DND-41 (cell line): ENCODE results near the gene GPR75.

Source experiments
- ATAC-seq: fragments of 200-7000 bp; cut with Tn5 transposase; 3 replicates; pipeline ENCODE4 v1.9.1; 2021; ENCODE audit warnings: low read depth; ENCODE audit not compliant: insufficient read depth
- DNase-seq: peaks from one replicate; pipeline ENCODE4 v3.0.0-alpha.2; 2020
- H2AFZ ChIP-seq: 2 replicates; pipeline ENCODE4 v1.6.0; 2012; ENCODE audit warnings: low read depth, low read length
- H3K27ac ChIP-seq: 2 replicates; pipeline ENCODE4 v1.5.1; 2012; ENCODE audit warnings: low read length, inconsistent platforms
- H3K27me3 ChIP-seq: fragments of 200-600 bp; sonication (generic); 2 replicates; pipeline ENCODE4 v1.6.0; 2012; ENCODE audit warnings: low read length, mild to moderate bottlenecking, inconsistent platforms; ENCODE audit not compliant: insufficient read depth, poor library complexity
- H3K36me3 ChIP-seq: 2 replicates; pipeline ENCODE4 v1.5.1; 2012; ENCODE audit warnings: low read length, inconsistent platforms; ENCODE audit not compliant: insufficient read depth
- H3K4me1 ChIP-seq: 2 replicates; pipeline ENCODE4 v1.5.1; 2012; ENCODE audit warnings: mild to moderate bottlenecking, low read length; ENCODE audit not compliant: insufficient read depth
- H3K4me2 ChIP-seq: 2 replicates; pipeline ENCODE4 v1.6.0; 2012; ENCODE audit warnings: mild to moderate bottlenecking, moderate library complexity, low read length, inconsistent platforms; ENCODE audit not compliant: insufficient read depth
- H3K4me3 ChIP-seq, 2 experiments: fragments of 200-600 bp in 1 of 2; shearing (Covaris generic) in 1 of 2; 2 replicates each; pipeline ENCODE4 v1.5.1; 2012 to 2016; ENCODE audit warnings: inconsistent platforms in 2 of 2, low read length in 2 of 2, mild to moderate bottlenecking in 2 of 2, low read depth in 1 of 2, moderate library complexity in 1 of 2
- H3K79me2 ChIP-seq: 2 replicates; pipeline ENCODE4 v1.6.0; 2012; ENCODE audit warnings: low read length, inconsistent platforms; ENCODE audit not compliant: insufficient read depth
- H3K9ac ChIP-seq: 2 replicates; pipeline ENCODE4 v1.6.0; 2012; ENCODE audit warnings: low read depth, mild to moderate bottlenecking, inconsistent platforms, low read length, moderate library complexity
- H3K9me3 ChIP-seq: 2 replicates; pipeline ENCODE4 v1.5.1; 2012; ENCODE audit warnings: low read length, moderate library complexity, mild to moderate bottlenecking, inconsistent platforms; ENCODE audit not compliant: insufficient read depth, severe bottlenecking
- H4K20me1 ChIP-seq: 2 replicates; pipeline ENCODE4 v1.6.0; 2012; ENCODE audit warnings: low read length; ENCODE audit not compliant: insufficient read depth
- CTCF ChIP-seq: IDR thresholded peaks from 2 replicates; pipeline ENCODE4 v1.5.1; 2012; ENCODE audit warnings: borderline replicate concordance, low read length, moderate library complexity, mild to moderate bottlenecking; ENCODE audit not compliant: poor library complexity, severe bottlenecking; ENCODE audit errors: extremely low read depth
- EZH2 ChIP-seq: IDR thresholded peaks from 3 replicates; pipeline ENCODE4 v1.6.1; 2012; ENCODE audit warnings: borderline replicate concordance, low read depth, mild to moderate bottlenecking, moderate library complexity, low read length, inconsistent platforms; ENCODE audit not compliant: severe bottlenecking

The GPR75 gene

GRCh38 chr2:53874401-53874950 lies 14.7 kb upstream of the GPR75 start:
- Histone ChIP-seq H3K79me2 (no peaks in the 10 kb centered on the region), H3K9me3 (no peaks in the 10 kb centered on the region), H3K4me3 (no peak overlapping the region), H3K27ac (no peak overlapping the region), H3K4me2 (no peak overlapping the region), H3K4me1 (no peaks in the 10 kb centered on the region), H2AFZ (no peak overlapping the region), H3K36me3 (peaks cover 56% of the 10 kb centered on the region), H4K20me1 (no peaks in the 10 kb centered on the region), H3K9ac (no peak overlapping the region), H3K27me3 (no peaks in the 10 kb centered on the region)
- TF ChIP-seq CTCF, result no peak
- no peak for TF ChIP-seq EZH2
- DNase-seq (no peak), ATAC-seq (no peak)

- Histone ChIP-seq H3K4me3 (no peak overlapping the region), H3K79me2 (no peaks in the 10 kb centered on the region), H3K4me2 (no peak overlapping the region), H3K27me3 (no peaks in the 10 kb centered on the region), H3K27ac (no peak overlapping the region), H3K4me1 (no peaks in the 10 kb centered on the region), H2AFZ (no peak overlapping the region), H3K9me3 (no peaks in the 10 kb centered on the region), H3K9ac (no peak overlapping the region), H4K20me1 (no peaks in the 10 kb centered on the region), H3K36me3 (peaks cover 70% of the 10 kb centered on the region)
- no peak for DNase-seq
- TF ChIP-seq EZH2, result no peak
- no peak for TF ChIP-seq CTCF
- no peak for ATAC-seq
These were observed 8.0 kb upstream of the GPR75 start for GRCh38 chr2:53867773-53868172.

GRCh38 chr2:53867169-53867568 lies 7.4 kb upstream of the GPR75 start:
- H4K20me1 ChIP-seq, result no peaks in the 10 kb centered on the region
- no peak for ATAC-seq
- no peaks in the 10 kb centered on the region for H3K4me1 ChIP-seq
- no peak overlapping the region for H3K9ac ChIP-seq
- no peaks in the 10 kb centered on the region for H3K79me2 ChIP-seq
- no peak overlapping the region for H3K4me3 ChIP-seq
- H3K4me2 ChIP-seq, result no peak overlapping the region
- no peaks in the 10 kb centered on the region for H3K9me3 ChIP-seq
- no peak overlapping the region for H3K27ac ChIP-seq
- peaks cover 70% of the 10 kb centered on the region for H3K36me3 ChIP-seq
- no peak overlapping the region for H2AFZ ChIP-seq
- no peaks in the 10 kb centered on the region for H3K27me3 ChIP-seq
- TF ChIP-seq CTCF (no peak), EZH2 (no peak)
- DNase-seq, result no peak

- Histone ChIP-seq H3K27me3 (no peaks in the 10 kb centered on the region), H3K79me2 (no peaks in the 10 kb centered on the region), H3K9me3 (no peaks in the 10 kb centered on the region), H3K36me3 (peaks cover 67% of the 10 kb centered on the region), H3K4me3 (no peak overlapping the region), H3K9ac (no peak overlapping the region), H3K4me1 (no peaks in the 10 kb centered on the region), H3K4me2 (no peak overlapping the region), H4K20me1 (no peaks in the 10 kb centered on the region), H2AFZ (no peak overlapping the region), H3K27ac (no peak overlapping the region)
- no peak for TF ChIP-seq CTCF
- no peak for TF ChIP-seq EZH2
- ATAC-seq (no peak), DNase-seq (no peak)
These were observed 6.2 kb upstream of the GPR75 start for GRCh38 chr2:53865962-53866361.
